Parathyroid adenoma (tissue), 2 donors: Measurements from ENCODE around the gene TOB1.

ENCODE experiments used
- H2AFZ ChIP-seq: fragments of 300-600 bp; sonication (generic); one replicate; pipeline ENCODE4 v1.7.0; 2017; ENCODE audit warnings: antibody characterized with exemption, mild to moderate bottlenecking
- H3K27ac ChIP-seq: fragments of 300-600 bp; sonication (generic); one replicate; pipeline ENCODE4 v1.7.0; 2017
- H3K27me3 ChIP-seq: fragments of 300-600 bp; sonication (generic); one replicate; pipeline ENCODE4 v1.7.0; 2017; ENCODE audit warnings: low read length; ENCODE audit not compliant: control insufficient read depth, insufficient read depth
- H3K36me3 ChIP-seq: fragments of 300-600 bp; sonication (generic); one replicate; pipeline ENCODE4 v1.7.0; 2017; ENCODE audit warnings: low read length; ENCODE audit not compliant: control insufficient read depth, insufficient read depth
- H3K4me1 ChIP-seq: fragments of 300-600 bp; sonication (generic); one replicate; pipeline ENCODE4 v1.7.0; 2017; ENCODE audit warnings: control low read depth
- H3K4me2 ChIP-seq: fragments of 300-600 bp; sonication (generic); one replicate; pipeline ENCODE4 v1.7.0; 2017; ENCODE audit warnings: low read length
- H3K4me3 ChIP-seq: fragments of 300-600 bp; sonication (generic); one replicate; pipeline ENCODE4 v1.7.0; 2017; ENCODE audit warnings: low read depth, low read length
- H3K79me2 ChIP-seq: fragments of 300-600 bp; sonication (generic); one replicate; pipeline ENCODE4 v1.7.0; 2017; ENCODE audit warnings: control low read depth
- H3K9ac ChIP-seq: fragments of 300-600 bp; sonication (generic); one replicate; pipeline ENCODE4 v1.7.0; 2017; ENCODE audit warnings: mild to moderate bottlenecking
- H3K9me3 ChIP-seq: fragments of 300-600 bp; sonication (generic); one replicate; pipeline ENCODE4 v1.7.0; 2017; ENCODE audit warnings: low read length; ENCODE audit not compliant: control insufficient read depth
- CTCF ChIP-seq: fragments of 300-600 bp; sonication (generic); IDR thresholded peaks from one replicate; pipeline ENCODE4 v1.7.0; 2017; ENCODE audit warnings: antibody characterized with exemption, mild to moderate bottlenecking
- donor health status: primary hyperparathyroidism.

The TOB1 gene

GRCh38 chr17:50840311-50840851, 25.8 kb downstream of the TOB1 start:
- Histone ChIP-seq H3K4me3 (no peak overlapping the region), H3K4me2 (no peak overlapping the region), H3K79me2 (no peaks in the 10 kb centered on the region), H3K9me3 (no peaks in the 10 kb centered on the region), H3K36me3 (no peaks in the 10 kb centered on the region), H3K9ac (no peak overlapping the region), H3K4me1 (no peaks in the 10 kb centered on the region), H3K27ac (no peak overlapping the region), H3K27me3 (no peaks in the 10 kb centered on the region), H2AFZ (no peak overlapping the region)
- no peak for TF ChIP-seq CTCF

- H3K79me2 ChIP-seq = no peaks in the 10 kb centered on the region
- no peaks in the 10 kb centered on the region for H3K4me1 ChIP-seq
- H3K36me3 ChIP-seq = no peaks in the 10 kb centered on the region
- H2AFZ ChIP-seq = no peak overlapping the region
- no peak overlapping the region for H3K9ac ChIP-seq
- no peak overlapping the region for H3K4me2 ChIP-seq
- H3K27me3 ChIP-seq = no peaks in the 10 kb centered on the region
- no peak overlapping the region for H3K27ac ChIP-seq
- no peak for TF ChIP-seq CTCF
- no peaks in the 10 kb centered on the region for H3K9me3 ChIP-seq
- no peak overlapping the region for H3K4me3 ChIP-seq
Observed at GRCh38 chr17:50839591-50840310, 26.4 kb downstream of the TOB1 start.

GRCh38 chr17:50837980-50838954, 27.9 kb downstream of the TOB1 start:
- Histone ChIP-seq H3K36me3 (no peaks in the 10 kb centered on the region), H3K4me2 (no peak overlapping the region), H2AFZ (no peak overlapping the region), H3K27me3 (no peaks in the 10 kb centered on the region), H3K9ac (no peak overlapping the region), H3K9me3 (no peaks in the 10 kb centered on the region), H3K27ac (no peak overlapping the region), H3K79me2 (no peaks in the 10 kb centered on the region), H3K4me1 (no peaks in the 10 kb centered on the region), H3K4me3 (no peak overlapping the region)
- no peak for TF ChIP-seq CTCF

GRCh38 chr17:50837286-50837979, 28.7 kb downstream of the TOB1 start:
- no peaks in the 10 kb centered on the region for H3K4me1 ChIP-seq
- H3K9ac ChIP-seq = no peak overlapping the region
- H3K27ac ChIP-seq = no peak overlapping the region
- no peak overlapping the region for H3K4me3 ChIP-seq
- H3K36me3 ChIP-seq = no peaks in the 10 kb centered on the region
- no peak overlapping the region for H2AFZ ChIP-seq
- H3K27me3 ChIP-seq = no peaks in the 10 kb centered on the region
- TF ChIP-seq CTCF = no peak
- no peaks in the 10 kb centered on the region for H3K79me2 ChIP-seq
- no peak overlapping the region for H3K4me2 ChIP-seq
- H3K9me3 ChIP-seq = no peaks in the 10 kb centered on the region
